NCI-H187 treated with DMSO at 0.1 percent for 48 hours (cell line): ENCODE data around the gene TMPRSS11B.
"Not testable (repeated sequence)": the region's sequence is repeated elsewhere in the genome, so short reads cannot be mapped to it uniquely, and the experiment has no call there.

ENCODE experiments used
- DNase-seq: peaks from one replicate; lab custom pipeline; 2025; lab: John Stamatoyannopoulos, UW

The TMPRSS11B gene, protein sequence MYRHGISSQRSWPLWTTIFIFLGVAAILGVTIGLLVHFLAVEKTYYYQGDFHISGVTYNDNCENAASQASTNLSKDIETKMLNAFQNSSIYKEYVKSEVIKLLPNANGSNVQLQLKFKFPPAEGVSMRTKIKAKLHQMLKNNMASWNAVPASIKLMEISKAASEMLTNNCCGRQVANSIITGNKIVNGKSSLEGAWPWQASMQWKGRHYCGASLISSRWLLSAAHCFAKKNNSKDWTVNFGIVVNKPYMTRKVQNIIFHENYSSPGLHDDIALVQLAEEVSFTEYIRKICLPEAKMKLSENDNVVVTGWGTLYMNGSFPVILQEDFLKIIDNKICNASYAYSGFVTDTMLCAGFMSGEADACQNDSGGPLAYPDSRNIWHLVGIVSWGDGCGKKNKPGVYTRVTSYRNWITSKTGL

DNA sequence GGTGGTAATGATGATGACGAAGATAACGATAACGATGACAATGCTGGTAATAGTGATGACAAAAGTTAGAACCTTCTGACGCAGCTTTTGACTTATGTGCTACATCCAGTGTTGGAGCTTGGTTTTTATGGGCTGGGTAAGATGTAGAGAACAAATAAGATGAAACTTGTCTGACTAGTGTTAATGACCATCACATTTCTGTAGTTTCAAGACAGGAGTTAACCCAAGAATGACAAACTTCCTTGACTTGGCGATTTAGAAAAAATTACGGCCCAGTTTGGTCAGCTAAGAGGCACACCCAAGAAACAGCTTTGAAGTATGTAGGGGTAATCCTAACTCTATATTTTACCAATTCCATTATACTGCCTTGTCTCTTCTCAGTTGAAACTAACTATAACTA, at the start of gene TMPRSS11B:
TSS of gene TMPRSS11B (minus strand) at position 101 of the 400 bp plus-strand sequence. CDS start 136 bp downstream, outside the sequence.
- DNase-seq, result no peak

DNA sequence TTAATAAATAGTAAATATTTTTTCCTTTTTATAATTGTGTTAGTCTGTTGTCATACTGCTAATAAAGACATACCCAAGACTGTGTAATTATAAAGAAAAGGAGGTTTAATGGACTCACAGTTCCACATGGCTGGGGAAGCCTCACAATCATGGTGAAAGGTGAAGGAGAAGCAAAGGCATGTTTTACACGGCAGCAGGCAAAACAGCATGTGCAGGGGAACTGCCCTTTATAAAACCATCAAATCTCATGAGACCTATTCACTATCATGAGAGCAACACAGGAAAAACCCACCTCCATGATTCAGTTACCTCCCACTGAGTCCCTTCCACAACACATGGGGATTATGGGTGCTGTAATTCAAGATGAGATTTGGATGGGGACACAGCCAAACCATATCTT, 45.8 kb upstream of the TMPRSS11B start:
- no peak for DNase-seq

DNA sequence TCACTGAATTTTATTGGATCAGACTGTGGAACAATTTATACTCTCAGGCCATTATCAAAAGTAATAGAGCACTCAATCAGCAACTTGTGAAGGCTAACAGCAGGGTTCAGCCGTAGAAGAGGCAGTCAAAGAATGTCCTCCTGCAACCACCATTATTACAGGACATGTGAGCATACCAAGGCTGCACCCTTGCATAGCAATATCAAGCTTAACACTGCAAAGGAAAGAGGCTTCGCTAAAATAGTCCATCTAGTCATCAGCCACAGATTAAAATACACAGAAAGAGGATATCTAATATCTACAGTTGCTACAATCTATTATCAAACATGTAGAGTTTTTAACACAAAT, 42.9 kb upstream of the TMPRSS11B start:
- DNase-seq, result no peak

DNA sequence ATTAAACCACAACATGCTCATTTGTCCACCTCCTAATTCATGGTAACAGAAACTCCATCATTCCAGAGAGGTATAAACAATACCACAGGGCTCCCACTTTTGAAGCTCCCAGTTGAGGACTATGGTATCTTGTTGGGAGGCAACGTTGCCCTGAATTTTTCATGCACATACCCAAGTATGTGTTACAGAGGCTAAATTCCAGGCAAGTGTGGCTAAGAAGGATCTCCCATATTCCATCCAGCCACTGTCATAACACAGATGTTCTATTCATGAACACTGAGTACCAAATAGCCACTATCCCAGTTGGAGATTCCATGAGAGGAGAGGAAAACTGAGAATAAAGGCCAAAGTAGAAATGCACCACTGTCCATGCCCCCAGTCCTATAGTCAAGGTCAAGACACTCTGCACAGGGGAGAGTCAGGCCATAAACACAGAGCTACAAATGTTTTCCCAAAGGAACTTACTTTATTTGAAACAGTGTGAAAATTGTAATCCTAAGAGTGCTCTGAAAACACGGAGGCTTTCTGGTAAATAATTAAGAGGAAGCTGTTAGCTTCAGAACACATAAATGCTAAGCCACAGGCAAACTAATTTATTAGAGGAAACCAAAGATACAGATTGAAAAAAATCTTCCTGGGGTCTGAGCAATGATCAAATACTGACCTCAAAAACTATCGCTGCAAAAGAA, 42.4 kb upstream of the TMPRSS11B start:
- no peak for DNase-seq

DNA sequence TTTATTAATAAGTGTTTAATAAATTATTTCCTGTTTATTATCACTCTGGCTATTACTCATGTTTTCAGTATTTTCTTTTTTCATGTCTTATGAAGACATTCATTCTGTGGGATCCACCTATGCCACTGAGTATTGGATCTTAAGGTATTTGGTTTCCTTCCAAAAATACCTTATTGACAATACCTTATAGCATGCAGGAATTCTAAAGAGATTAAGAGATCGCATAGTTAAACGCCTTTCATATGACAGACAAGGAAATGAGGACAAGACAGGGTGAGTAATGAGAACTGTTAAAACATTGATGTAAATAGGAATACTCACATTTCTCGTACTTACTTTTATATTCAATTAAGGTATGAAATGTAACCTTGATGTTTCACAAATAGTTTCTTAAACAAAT, 38.2 kb upstream of the TMPRSS11B start:
- DNase-seq, result no peak

DNA sequence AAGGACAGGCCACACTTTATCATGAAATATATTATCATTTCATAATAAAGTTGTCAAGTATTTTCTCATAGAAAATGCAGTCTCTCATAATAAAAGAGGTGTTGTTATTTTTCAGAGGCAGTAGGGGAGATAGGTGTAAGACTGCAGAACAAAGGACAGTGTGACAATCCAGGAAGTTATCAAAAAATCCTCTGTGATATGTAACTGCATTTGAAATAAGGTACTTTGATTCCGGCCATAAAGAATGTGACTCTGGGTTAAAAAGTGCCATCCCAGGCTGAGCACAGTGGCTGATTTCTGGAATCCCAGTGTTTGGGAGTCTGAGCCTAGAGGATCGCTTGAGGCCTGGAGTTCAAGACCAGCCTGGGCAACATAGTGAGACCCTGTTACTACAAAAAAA, 37.6 kb upstream of the TMPRSS11B start:
- DNase-seq, result no peak

DNA sequence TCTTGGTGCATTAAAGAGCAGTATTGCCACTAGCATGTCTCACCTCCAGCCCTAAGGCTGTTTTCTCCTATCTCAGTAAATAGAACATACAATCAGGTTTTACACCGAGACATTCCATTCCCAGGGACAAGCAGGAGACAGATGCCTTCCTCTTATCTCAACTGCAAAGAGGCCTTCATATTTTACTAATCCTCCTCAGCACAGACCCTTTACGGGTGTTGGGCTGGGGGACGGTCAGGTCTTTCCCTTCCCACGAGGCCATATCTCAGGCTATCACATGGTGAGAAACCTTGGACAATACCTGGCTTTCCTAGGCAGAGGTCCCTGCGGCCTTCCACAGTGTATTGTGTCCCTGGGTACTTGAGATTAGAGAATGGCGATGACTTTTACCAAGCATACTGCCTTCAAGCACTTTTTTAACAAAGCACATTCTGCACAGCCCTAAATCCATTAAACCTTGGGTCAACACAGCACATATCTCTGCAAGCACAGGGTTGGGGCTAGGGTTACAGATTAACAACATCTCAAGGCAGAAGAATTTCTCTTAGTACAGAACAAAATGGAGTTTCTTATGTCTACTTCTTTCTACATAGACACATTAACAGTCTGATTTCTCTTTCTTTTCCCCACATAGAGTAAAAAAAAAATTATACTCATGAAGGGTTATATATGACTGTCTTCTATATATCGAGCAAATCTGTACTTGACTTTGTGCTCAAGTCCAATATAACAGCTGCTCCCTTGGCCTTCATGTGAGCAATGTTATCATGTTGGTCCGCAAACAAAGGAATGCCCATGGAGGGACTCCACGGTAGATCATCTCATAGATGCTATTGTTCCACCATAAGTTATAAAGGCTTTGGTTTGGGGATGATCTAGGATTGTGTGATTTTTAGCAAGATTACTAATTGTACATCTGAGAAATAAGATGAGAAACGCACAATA, 36.6 kb upstream of the TMPRSS11B start:
- DNase-seq, result not testable (repeated sequence)

DNA sequence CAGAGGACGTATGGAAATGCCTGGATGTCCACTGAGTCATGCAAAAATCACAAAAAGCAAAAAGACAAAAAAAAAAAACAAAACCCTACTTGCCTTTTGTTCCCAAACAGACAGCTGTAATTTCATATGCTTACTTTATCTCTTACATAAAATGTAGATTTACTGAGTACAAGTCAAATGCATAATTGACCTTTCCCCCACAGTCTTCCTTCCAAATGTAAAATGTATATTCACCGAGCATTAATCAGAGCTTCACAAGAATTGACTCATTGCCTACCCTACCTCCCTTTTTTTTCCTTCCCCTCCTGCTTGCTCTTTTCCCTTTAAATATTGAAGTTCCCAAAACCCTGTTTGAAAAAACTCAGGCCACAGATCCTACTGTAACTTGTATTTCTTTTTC, 32.5 kb upstream of the TMPRSS11B start:
- DNase-seq, result no peak

DNA sequence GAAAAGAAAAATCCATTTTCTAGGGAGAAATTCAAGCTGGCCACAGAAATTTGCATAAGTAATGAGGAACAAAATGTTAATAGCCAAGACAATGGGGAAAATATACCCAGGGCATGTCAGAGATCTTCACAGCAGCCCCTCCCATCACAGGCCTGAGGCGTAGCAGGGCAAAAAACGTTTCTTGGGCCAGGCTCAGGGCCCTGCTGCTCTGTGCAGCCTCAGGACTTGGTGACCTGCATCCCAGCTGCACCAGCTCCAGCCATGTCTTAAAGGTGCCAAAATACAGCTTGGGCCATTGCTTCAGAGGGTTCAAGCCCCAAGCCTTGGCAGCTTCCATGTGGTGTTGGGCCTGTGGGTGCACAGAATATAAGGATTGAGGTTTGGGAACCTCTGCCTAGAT, 32.1 kb upstream of the TMPRSS11B start:
- no peak for DNase-seq

DNA sequence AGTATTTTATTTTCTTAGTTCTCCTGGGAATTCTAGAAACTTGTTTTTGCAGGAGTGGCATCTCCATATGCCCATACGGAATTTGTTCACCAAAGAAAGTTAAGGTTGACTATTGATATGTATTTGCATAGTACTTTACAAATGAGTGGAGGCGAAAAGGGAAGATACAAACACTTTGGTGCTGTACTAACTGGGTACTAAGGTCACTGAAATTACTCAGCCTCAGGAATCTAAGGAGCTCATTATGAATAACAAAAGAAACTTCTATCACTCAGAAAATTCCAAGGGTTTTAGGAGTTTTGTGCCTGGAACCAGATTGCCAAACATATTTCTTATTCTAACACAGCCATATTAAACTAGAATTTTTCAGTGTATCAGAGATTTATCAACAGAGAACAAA, 27.4 kb upstream of the TMPRSS11B start:
- DNase-seq, result no peak

DNA sequence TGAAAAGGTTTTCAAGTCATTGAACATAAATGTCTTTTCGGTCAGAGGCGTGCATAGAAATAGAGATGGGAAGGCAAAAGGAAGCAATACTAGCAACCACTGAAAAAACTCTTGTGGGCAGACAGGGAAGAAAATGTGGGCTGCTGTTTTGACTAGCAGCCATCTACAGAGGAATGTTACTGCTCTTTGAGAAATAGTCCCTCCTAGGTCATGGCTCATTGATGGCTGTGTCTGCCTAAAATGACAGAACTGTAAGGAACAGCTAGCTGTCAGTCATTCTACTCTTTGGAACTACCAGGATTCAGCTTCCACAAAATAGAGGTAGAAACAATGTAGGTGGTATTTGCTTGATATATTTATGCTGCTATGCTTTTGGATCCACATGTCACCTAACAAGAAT, 26.9 kb upstream of the TMPRSS11B start:
- no peak for DNase-seq

DNA sequence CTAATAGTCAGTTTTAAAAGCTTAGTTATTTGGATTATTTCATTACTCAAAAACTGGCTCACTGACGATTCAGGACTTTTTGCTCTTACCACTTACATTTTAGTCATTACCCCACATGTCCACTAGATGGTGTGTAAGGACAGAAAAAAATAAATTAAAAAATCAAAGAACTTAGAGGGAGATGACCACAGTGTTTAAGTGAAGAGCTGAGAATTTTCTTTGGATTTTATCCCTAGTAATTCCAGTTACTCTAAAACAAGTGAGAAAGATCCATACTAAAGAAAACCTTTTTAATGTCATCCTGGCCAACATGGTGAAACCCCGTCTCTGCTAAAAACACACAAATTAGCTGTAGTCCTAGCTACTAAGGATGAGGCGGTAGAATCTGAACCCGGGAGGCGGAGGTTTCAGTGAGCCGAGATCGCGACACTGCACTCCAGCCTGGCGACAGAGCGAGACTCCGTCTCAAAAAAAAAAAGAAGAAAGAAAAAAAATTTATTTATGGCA, 26.4 kb upstream of the TMPRSS11B start:
- DNase-seq, result no peak

DNA sequence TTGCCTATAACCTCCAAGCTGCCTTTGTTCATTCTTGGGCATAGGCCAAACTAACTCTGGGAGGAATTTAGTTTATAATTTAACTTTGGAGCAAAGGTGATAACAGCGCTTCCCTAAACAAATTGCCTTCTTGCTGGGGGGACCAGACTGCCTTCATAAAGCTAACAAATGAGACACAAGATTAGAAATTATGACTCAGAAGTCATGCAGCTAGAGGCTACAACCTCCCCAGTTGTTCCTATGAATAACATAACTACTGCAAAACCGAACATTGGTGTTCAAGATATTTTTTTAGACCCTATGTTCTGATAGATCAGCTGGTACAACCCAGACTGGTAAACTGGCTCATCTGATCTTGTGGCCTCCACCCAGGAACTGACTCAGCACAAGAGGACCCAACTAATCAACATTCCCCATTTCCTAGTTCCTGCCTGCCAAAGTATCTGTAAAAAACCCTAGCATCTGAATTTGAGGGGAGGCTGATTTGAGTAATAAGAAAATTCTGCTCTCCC, 22.0 kb upstream of the TMPRSS11B start:
- DNase-seq, result no peak

DNA sequence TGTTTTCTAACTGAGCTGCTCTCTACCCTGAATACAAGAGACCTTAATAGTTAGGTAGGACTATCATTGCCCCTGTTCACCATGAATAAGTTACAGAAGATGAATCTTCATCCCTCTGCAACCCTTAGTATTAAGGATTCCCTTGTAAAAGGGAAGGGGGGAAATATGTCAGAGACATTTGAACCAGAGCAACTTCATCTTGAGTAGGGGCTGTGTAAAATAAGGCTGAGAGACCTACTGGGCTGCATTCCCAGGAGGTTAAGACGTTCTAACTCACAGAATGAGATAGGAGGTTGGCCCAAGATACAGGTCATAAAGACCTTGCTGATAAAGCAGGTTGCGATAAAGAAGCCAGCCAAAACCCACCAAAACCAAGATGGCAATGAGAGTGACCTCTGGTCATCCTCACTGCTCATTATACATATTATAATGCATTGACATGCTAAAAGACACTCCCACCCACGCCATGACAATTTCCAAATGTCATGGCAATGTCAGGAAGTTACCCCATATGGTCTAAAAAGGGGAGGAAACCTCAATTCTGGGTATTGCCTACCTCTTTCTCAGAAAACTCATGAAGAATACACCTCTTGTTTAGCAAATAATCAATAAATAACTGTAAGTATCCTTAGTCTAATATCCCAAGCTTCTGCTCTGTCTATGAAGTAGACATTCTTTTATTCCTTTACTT, 19.5 kb upstream of the TMPRSS11B start:
- DNase-seq, result no peak

DNA sequence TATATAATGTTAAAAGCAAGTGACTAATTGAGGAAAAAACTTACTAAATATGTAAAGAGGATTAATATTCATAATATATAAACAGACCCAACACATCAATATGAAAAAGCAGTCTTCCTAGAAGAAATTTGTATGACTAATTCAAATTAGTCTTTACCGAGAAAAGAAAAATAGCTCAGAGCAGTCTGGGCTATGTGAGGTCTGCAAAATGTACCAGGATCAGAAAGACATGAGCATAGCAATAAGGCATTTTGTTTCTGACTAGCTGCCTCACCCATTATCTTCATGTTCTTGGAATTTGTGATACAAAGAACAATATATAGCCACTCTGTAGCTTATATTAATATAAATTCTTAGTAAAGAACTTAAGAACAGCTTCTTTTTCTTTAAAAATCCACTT, 13.7 kb upstream of the TMPRSS11B start:
- no peak for DNase-seq

DNA sequence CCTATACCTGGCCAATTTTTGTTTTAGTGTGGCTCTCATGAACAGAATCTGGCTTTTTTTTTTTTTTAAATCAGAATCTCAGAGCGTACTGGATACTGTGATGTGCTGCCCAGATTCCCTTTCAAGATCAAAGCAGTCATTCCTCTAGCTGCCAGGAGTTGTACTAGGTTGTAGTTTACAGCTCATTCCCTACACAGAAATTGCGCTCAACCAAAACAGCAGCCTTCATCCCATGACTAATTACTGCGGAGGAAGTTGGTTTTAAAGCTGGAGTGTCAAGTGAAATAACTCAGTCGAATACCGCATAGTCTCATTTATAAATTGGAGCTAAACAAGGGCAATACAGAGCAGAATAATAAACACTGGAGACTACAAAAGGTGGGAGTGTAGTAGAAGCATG, 12.2 kb upstream of the TMPRSS11B start:
- no peak for DNase-seq

DNA sequence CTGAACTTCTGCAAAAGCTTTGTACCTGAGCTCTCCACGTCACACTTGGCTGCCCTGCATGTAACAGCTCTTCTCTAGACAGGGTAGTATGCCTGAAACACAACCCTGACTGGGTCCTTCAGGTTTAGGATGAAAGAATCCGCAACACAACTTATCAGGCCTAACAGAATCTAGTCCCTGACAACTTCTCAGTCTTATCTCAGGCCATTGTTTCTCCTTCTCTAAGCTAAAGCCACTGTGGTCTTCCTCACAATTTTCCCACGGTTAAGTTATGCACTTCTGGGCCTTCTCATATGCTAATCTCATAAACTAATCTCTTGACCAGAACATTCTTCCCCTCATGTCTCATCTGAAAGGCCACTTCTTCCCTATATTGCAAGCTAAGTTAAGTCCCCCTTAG, 10.8 kb upstream of the TMPRSS11B start:
- no peak for DNase-seq

DNA sequence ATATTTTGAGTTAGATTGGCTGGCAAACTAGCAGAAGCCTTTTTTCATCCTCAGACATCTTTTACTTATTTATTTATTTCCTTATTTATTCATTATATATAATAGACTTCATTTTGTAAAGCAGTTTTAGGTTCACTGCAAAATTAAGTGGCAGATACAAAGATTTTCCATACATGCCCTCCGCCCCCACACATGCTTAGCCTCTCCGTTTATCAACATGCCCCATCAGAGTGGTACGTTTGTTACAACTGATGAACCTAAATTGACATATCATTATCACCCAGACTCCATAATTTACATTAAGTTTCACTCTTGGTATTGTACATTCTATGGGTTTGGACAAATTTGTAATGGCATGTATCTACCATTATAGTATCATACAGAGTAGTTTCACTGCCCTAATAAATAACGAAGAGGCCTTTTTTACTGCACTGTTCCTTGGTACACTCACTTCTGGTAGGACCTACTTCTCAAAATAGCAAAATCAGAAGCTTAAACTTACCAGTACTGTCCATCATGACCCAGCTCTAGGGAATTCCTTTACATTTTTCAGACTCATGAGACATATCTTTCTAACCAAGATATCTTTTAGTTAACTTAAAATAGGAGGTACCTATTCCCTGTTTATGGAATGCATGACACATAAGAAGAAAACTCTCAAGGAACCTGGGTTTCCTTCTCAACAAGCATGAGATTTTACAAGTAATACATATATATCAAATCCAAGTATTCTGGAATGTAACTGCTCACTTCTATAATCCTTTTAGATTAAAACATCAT, 4.8 kb upstream of the TMPRSS11B start:
- no peak for DNase-seq

DNA sequence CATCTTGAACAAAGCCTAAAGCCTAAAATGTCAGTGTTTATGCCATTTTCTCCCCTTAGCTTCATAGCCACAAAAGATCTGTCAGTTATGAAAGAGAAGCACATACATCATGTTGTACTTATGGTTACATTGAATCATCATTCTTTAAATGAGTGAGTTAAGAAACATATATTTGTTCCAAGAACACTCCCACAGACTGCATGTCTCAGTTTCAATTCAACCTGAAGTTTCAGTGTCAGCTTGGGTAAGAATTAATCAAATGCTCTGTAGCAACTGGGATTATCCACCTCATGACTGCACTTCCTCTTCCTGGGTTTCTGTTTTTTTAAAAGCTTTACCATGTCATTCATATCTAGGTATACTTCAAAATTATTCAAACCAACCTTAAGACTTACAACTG, 3.9 kb upstream of the TMPRSS11B start:
- no peak for DNase-seq

DNA sequence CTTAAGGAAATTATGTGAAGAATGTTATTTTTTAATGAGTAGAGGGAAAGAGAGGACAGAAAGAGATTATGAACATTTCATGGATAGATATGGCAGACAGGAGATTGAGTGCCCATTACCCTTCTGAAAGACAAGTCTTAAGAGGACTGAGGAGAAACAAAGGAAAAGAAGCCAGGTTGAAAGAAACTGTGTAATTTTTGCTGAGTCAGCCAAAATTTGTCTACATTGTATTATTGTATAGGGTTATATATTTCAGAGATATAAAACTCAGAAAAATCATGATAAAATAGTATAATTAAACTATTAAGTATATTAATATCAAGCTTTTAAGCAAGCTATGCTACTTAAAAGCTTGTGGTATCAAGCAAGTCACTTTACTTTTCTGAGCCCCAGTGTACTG, 4.9 kb downstream of the TMPRSS11B start:
- DNase-seq, result no peak

DNA sequence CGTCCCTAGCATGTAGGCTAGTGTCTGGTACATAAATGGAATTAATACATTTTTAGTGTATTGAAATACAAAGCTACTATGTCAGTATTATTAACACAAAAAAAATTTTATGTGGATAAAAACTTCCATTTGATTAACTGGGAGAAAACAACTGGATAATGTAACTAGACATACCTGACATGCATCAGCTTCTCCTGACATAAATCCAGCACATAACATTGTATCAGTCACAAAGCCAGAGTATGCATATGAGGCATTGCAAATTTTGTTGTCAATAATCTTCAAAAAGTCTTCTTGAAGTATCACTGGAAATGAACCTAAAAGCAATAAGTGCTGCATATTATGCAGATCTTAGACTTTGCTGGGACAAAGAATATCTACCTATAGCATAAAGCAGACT, 16.9 kb downstream of the TMPRSS11B start:
- no peak for DNase-seq
